GM19455 (cell line): ENCODE data around the gene FOXK1.

Experiments used
- ATAC-seq: cut with Tn5 transposase; IDR thresholded peaks from one replicate; pipeline ENCODE4 v1.9.1; 2021; ENCODE audit not compliant: unreplicated experiment

The FOXK1 gene

DNA sequence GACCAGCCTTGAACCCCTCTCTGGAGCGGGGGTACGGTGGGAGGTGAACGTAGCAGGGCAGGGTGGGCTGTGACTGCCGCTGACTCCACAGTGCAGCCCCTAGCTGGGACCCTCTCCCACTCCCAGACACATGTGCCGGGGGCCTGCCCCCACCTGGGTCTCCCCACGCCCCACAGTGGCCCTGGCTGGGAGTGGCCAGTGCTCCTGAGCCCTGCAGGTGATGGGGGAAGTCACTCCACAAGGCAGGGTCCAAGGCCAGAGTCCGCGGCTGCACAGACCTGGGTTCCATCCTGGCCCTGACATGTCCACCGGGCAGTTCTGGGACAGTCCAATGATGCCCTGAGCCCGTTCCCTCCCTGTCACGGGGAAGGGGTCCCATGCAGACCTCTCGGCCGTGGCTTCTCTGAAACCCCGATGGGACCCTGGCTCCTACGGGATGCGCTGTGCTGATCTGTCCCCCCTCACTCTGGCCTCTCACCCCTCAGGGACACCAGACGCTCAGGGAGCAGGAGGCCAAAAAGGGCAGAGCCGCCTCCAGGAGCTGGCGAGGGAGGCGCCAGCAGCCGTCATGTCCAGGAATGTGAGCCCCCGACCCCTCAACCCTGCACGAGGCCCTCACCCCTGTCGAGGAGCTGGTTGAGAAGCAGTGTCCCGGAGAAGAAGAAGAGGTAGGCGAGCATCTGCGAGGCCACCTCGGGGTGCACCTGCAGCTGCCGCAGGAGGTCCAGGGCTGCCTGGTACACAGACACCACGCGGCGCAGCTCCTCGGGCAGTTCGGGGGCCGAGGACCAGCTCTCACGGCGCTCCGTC lies 133.7 kb downstream of the FOXK1 start:
- ATAC-seq: no peak

DNA sequence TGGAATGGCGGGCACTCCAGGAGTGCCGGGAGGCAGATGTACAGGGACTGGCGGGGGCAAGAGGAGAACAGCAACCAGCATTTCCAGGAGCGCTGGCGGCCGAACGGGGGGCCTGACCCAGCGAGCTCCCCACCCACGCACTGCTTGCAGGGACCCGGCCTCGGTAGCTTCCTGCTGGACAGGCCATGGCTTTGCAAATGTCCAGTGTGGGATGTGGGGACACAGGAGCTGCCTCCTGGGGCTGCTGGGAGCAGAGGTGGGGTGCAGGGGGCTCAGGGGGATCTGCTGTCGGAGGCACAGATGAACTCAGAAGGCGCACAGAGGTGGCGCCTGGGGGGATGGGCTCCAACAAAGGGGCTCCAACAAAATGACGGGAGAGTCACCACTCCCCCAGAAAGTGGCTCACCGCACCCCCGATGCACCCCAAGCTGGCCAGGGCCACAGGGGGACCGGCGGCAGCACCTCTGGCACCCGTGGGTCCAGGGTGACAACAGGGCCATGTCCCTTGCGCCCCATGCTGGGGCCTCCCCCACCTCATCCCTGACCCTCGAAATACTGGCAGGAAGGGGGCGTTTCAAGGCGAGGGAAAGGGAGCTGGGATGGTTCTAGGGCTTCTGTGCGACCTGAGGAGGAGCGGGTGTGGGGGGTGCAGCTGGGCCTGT lies 134.5 kb downstream of the FOXK1 start:
- ATAC-seq: no peak

DNA sequence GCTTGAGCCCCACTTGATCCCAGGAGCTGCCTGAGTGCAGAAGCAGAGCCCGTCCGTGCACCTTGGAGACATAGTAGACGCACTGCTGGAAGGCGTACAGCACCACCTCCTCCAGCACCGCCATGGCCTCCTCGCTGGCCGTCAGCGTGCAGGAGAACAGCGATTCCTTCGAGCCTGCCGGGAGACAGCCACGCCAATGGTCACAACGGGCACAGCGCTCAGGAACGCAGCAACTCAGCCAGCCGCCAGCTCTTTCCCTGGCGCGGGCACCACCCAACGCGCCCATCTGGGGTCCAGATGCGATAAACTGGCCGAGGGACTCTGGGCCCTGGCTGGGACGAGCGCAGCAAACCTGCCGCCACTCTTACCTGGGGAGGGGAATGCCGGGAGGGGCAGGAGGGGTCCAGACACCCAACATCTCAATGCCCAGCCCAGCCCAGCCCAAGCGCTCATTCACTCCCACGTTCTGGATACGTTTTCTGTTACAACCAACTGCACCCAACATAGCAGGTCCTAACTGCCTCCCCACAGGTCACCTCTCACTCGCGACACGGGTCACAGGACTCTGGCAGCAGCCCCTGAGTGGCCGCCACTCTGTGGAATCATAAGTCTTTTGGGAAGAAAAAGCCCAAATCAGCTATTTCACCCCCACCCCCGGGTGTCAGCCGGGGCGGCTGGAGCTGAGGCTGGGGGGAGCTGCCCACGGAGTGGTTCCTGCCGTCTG lies 135.2 kb downstream of the FOXK1 start:
- no peak for ATAC-seq

- no peak for ATAC-seq
Observed at GRCh38 chr7:4818000-4818794, 136.1 kb downstream of the FOXK1 start.

DNA sequence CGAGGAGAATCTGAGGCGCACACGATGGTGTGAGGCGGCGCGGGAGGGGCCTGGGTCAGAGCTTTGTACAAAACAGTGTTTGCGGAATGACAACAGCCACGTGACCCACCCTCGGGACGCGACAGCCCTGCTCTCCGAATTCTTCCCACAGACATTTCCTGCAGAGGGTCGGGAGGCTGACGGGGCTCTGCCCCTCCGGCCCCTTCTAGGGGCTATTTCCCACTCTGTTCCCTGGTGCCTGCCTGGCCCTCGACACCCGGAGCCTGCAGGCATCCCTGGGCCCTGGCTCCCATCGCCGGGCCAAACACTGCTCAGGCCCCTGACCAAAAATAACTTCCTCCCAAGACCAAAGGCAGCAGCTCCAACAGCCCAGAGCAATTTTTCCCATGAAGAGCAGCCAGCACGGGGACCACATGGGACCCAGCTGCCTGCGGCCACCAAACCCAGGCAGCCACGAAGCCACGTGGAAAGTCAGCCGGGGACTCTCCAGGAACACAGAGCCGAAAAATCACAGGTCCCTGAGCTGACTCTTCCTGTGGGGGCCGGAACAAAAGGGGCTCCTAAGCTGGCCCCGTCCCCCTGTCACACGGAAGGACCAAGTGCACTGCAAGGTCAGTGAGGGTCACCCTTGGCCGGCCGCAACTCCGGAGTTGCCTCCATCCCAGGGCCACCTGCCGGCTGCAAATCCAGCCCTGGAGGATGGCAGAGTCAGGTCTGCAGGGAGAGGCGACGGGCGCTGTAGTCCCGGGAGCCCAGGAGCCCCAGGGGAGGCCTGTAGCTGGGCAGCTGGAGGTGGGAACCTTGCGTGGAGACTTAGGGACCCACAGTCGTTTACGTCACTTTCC lies 137.7 kb downstream of the FOXK1 start:
- ATAC-seq: no peak

DNA sequence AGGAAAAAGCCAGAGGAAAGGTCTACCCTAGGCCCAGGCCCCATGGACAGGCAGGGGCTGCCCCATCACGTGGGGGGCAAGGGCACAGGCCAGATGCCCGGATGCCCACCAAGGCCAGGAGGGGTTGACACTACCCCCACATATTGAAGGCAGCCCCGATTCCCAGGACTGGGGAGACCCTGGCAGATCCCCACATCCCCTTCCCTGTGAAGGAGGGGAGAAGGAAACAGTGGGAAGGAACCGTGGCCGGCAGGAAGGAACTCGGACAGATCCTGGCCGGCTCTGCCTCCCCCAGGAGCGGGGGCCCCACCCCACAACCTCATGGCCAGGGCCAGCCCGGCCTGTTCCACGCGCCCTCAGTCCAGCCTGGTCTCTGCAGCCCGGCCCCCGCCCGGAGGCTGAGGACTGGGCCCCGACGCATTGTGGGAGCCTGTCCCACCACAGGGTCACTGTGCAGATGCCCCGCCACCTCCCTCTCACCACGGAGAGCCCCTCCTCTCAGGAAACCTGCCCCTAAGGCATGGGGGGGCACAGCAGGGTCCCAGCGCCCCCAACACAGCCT lies 138.4 kb downstream of the FOXK1 start:
- no peak for ATAC-seq
